ENCODE measurements around the gene LTK.

DNA sequence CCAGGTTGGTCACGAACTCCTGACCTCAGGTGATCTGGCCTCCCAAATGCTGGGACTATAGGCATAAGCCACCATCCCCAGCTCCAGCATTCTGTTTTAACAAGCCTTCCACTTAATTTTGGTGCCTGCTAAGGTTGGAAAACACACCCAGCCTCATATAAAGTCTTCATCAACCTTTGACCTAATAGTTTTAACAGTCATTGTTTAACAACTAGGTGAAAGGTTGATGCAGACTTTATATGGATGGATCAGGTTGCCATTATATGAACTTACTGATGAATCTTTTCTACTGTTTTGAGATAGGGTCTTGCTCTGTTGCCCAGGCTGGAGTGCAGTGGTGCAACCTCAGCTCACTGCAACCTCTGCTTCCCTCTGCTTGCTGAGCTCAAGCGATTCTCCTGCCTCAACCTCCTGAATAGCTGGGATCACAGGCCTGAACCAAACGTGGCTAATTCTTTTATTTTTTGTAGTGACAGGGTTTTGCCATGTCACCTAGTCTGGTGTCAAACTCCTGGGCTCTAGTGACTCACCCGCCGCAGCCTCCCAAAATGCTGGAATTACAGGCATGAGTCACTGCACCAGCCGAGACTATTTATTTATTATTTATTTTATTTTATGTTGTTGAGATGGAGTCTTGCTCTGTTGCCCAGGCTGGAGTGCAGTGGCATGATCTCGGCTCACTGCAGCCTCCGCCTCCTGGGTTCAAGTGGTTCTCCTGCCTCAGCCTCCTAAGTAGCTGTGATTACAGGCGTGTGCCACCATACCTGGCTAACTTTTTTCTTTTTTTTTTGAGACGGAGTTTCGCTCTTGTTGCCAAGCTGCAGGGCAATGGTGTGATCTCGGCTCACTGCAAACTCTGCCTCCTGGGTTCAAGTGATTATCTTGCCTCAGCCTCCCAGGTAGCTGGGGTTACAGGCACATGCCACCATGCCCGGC, 33.5 kb upstream of the LTK start:
- TF ChIP-seq, protein P1, sequence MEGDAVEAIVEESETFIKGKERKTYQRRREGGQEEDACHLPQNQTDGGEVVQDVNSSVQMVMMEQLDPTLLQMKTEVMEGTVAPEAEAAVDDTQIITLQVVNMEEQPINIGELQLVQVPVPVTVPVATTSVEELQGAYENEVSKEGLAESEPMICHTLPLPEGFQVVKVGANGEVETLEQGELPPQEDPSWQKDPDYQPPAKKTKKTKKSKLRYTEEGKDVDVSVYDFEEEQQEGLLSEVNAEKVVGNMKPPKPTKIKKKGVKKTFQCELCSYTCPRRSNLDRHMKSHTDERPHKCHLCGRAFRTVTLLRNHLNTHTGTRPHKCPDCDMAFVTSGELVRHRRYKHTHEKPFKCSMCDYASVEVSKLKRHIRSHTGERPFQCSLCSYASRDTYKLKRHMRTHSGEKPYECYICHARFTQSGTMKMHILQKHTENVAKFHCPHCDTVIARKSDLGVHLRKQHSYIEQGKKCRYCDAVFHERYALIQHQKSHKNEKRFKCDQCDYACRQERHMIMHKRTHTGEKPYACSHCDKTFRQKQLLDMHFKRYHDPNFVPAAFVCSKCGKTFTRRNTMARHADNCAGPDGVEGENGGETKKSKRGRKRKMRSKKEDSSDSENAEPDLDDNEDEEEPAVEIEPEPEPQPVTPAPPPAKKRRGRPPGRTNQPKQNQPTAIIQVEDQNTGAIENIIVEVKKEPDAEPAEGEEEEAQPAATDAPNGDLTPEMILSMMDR (conservative IDR thresholded peaks at IDR 0.05; ENCODE audit: low read depth, low read length): no peak
- TF ChIP-seq POLR2A (IDR thresholded peaks at IDR 0.05; ENCODE audit: low read depth, low read length) (no peak), MXI1 (IDR thresholded peaks at IDR 0.05; ENCODE audit: borderline replicate concordance, low read depth, low read length) (no peak), CEBPB (IDR thresholded peaks at IDR 0.05; ENCODE audit: low read depth, low read length) (no peak), RAD21 (IDR thresholded peaks at IDR 0.05; ENCODE audit: low read length) (no peak)

All from IMR-90 (cell line).